Esophagus muscularis mucosa (tissue), 3 donors: ENCODE measurements around the gene SLC51A.

ENCODE experiments used
- EP300 ChIP-seq: sonication (generic); formaldehyde crosslinking; IDR thresholded peaks from one replicate; pipeline ENCODE4 v1.6.1; 2017; ENCODE audit warnings: antibody characterized with exemption
- POLR2AphosphoS5 ChIP-seq, 2 donors: sonication (generic); formaldehyde crosslinking; IDR thresholded peaks; one replicate each; pipeline ENCODE4 v1.6.1; 2017; ENCODE audit warnings: antibody characterized with exemption in 2 of 2

GRCh38 chr3:196189566-196190347, 26.6 kb upstream of the SLC51A start:
- TF ChIP-seq EP300 (no peak), POLR2AphosphoS5 (IDR thresholded peaks at IDR 0.05) (no peak)
